Measurements from ENCODE around the gene LCA5.
"Not testable (repeated sequence)": the region's sequence is repeated elsewhere in the genome, so short reads cannot be mapped to it uniquely, and the experiment has no call there.

Gene LCA5

GRCh38 chr6:79536585-79536953 lies 661 bp downstream of the LCA5 start:
- DNase-seq: peak; percentile 56

- DNase-seq: not testable (repeated sequence)
Observed at GRCh38 chr6:79529567-79529966, 7.7 kb downstream of the LCA5 start.

GRCh38 chr6:79526897-79527296 lies 10.3 kb downstream of the LCA5 start:
- DNase-seq: no peak

GRCh38 chr6:79525272-79526100 lies 11.7 kb downstream of the LCA5 start:
- no peak for DNase-seq

GRCh38 chr6:79524065-79524464 lies 13.2 kb downstream of the LCA5 start:
- DNase-seq: no peak

- no peak for DNase-seq
Observed at GRCh38 chr6:79522609-79523008, 14.6 kb downstream of the LCA5 start.

GRCh38 chr6:79520534-79520933 lies 16.7 kb downstream of the LCA5 start:
- no peak for DNase-seq

GRCh38 chr6:79518842-79519241 lies 18.4 kb downstream of the LCA5 start:
- peak; percentile 89 for DNase-seq

- no peak for DNase-seq
Observed at GRCh38 chr6:79515436-79515835, 21.8 kb downstream of the LCA5 start.

GRCh38 chr6:79513111-79513510 lies 24.1 kb downstream of the LCA5 start:
- DNase-seq: no peak

GRCh38 chr6:79512014-79512413 lies 25.2 kb downstream of the LCA5 start:
- no peak for DNase-seq

- no peak for DNase-seq
Observed at GRCh38 chr6:79510707-79511106, 26.5 kb downstream of the LCA5 start.

GRCh38 chr6:79506251-79506650 lies 31.0 kb downstream of the LCA5 start:
- DNase-seq: no peak

GRCh38 chr6:79504372-79504771 lies 32.9 kb downstream of the LCA5 start:
- DNase-seq: no peak

GRCh38 chr6:79498842-79499241 lies 38.4 kb downstream of the LCA5 start:
- DNase-seq: no peak

GRCh38 chr6:79495246-79495645 lies 42.0 kb downstream of the LCA5 start:
- DNase-seq: no peak

GRCh38 chr6:79494841-79495240 lies 42.4 kb downstream of the LCA5 start:
- no peak for DNase-seq

- DNase-seq: no peak
Observed at GRCh38 chr6:79470728-79471127, 66.5 kb downstream of the LCA5 start.

- no peak for DNase-seq
Observed at GRCh38 chr6:79469376-79470246, 67.6 kb downstream of the LCA5 start.

GRCh38 chr6:79468587-79468986 lies 68.6 kb downstream of the LCA5 start:
- DNase-seq: no peak

GRCh38 chr6:79468116-79468515 lies 69.1 kb downstream of the LCA5 start:
- no peak for DNase-seq

GRCh38 chr6:79467716-79468115 lies 69.5 kb downstream of the LCA5 start:
- peak; percentile 81 for DNase-seq

GRCh38 chr6:79466207-79466834 lies 70.9 kb downstream of the LCA5 start:
- peak; percentile 63 for DNase-seq

- no peak for DNase-seq
Observed at GRCh38 chr6:79465381-79465780, 71.8 kb downstream of the LCA5 start.
